OCI-M2 (cell line): ENCODE measurements around the gene MTARC1.

ENCODE experiments used
- DNase-seq: peaks from one replicate; lab custom pipeline; 2025; ENCODE audit not compliant: unreplicated experiment; lab: John Stamatoyannopoulos, UW

MTARC1 gene

DNA sequence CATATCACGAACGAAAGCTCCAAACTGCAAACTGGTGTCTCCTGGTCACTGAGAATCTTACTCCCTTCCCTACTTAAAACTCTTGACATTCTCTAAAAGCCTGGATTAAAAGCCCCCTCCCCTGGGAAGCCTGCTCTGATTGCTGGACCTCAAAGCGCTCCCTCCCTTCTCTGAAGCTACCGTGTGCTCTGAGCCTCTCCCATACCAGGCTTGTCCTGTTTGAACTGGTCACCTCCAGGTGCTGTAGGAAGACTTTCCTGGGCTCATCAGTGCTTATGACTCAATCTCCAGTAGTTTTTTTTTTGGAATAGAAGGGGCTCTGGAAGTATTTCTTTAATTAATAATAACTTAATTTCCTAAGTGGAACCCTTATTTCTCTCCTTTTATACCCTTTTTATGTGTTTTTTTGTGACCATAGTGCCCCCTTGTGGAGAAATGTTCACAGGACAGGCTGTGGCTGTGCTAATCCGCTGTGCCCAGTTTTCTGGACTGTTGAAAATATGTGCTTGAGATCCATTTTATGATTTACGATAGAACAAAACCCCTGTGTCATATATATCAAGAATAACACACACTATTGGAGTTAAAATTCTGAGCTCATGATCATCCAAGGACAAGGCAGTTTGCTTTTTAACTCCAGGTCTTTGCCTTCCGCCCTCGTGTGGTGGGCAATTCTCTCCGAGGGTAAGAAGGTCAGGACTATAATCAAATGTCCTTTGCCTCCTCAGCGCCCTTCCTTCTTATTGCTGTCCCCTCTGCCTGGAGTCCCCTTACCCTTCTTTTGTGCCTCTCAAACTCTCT is 16.9 kb downstream of the MTARC1 start:
- DNase-seq: no peak

DNA sequence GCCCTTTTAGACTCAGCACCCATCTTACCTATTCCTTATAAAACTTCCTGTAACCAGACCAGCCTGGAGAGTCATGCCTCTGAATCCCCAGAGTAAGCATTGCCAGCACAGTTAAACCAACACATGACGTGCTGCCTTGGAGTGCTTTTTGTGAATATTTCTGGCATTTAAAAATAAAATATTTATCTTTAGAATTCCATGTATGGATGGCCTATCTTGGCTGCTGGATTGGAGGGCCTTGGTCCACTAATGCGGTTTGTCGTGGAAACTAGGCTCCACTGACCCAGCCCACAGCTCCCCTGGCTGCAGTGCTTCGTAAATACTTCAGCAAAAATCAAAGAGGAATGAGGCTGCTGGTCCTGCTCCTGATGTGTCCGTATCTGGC is 17.5 kb downstream of the MTARC1 start:
- DNase-seq: no peak

DNA sequence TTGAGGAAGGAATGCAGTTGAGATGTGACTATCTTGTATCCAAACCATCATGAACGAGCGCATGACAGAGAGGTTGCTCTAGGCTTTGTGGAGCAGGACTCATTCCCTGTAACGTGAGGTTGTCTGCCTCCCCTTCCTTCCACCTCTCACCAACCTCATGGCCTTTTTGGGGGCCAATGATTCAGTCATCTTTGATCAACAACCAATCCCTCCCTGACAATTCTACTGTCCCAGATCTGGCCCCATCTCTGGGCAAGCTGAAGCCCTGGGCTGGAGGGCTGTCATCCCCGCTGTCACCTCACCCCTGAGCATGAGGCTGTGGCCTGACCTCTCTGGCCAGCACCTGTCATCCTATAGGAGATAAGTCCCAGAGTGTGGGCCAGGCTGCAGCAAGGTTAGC is 19.7 kb downstream of the MTARC1 start:
- no peak for DNase-seq

DNA sequence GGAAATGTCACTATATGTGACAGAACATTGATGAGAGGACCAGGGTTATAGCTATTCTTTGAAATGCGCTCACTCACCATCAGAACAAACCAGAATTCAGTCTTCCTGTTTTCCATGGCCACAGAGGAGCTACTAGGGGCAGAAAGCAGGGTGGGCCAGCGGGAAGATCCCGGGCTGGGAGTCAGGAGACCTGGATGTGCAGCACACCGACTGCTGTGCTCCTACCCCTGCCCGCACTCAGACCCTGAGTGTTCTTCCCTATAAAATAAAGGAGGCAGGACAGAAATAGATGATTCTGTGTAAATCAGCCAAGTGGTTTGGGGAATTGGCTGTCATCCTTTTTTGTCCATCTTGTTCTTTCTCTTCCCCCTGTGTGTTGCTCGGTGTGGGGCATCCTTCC is 21.0 kb downstream of the MTARC1 start:
- DNase-seq: no peak

DNA sequence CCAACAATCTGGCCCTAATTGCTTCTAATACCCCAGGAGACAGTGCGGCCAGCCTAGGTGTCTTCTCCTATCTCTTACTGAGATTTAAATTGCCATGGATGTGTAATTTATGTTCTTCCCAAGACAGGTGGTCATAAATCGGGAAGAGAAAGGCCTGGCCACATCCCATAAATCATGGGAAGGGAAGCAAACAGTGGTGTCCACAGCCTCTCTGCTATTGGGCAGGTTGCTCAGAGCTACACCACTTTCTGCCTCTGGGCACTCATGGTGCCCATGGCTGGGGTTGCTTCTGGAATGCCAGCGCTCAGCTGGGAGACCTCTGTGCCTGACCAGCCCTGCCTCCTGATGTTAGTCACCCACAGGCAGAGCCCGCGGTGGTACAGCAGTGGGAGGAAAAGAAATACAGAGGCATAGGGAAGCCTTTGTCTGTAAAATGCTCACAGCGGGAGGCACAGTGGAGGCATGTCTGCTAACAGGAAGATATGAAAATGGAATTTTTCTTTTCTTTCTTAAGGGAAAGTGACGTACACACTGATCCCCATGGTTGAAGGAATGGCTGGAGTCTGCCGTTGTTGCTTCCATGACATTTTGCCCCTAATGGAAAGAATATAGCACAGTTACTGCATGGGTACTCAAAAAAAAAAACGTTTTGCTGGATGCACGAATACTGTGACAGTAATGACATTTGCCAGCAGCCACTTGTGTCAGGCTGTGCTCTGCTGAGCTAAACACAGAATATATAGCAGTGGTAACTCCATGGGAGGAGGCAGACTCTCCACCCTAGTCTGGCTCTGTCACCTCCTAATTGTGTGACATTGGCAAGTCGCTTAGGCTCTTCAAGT is 21.9 kb downstream of the MTARC1 start:
- no peak for DNase-seq

DNA sequence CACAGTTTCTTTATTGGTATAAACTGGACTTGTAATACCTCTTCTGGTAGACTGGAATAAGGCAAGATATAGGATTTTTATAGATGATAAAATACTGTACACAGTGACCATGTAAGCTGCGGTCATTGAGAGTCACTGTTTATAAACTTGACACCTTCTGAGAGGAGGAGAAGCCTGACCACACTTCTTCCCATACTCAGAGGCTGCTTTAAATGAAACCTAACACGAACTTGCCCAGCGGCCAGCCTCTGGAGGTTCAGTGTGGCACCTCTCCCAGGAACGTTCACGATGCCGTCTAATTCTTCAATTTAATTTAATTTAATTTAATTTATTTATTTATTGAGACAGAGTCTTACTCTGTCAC is 22.5 kb downstream of the MTARC1 start:
- DNase-seq: no peak

DNA sequence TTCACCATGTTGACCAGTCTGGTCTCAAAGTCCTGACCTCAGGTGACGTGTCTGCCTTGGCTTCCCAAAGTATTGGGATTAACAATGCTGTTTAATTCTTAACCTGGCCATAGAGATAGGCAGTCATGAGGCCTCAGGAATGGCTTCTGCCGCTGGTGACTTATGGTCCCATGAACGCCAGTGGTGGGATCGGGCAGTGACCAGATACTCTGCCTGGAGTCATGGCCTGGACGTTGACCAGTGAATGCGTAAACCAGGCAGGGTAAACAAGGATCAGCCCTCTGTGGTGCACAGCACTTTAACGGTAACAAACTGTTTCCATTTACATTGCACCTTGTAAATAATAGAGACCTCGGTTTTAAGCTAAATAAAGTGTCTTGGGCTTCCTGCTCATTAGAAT is 23.0 kb downstream of the MTARC1 start:
- DNase-seq: no peak

DNA sequence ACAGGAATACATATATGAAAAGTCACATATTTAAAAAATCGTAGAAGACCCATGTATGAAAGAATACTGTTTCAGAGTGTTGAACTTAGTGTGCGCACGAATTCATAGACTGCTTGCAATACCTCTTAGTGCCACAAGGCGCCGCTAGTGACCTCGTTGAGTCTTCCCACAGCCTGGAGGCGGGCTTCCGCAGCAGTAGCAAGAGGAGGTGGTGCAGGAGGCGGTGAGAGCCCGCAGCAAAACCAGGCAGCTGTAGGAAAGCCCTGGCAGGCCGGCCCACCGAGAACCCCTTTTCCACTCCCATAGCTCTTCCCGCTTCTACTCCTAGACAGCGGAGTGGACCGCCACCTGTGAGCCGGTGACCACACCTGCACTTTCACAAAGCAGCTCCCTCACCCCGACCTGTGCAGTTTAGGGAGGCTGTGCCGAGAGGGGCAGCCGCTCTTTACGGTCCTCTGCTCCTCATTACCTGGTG is 23.5 kb downstream of the MTARC1 start:
- DNase-seq: no peak

DNA sequence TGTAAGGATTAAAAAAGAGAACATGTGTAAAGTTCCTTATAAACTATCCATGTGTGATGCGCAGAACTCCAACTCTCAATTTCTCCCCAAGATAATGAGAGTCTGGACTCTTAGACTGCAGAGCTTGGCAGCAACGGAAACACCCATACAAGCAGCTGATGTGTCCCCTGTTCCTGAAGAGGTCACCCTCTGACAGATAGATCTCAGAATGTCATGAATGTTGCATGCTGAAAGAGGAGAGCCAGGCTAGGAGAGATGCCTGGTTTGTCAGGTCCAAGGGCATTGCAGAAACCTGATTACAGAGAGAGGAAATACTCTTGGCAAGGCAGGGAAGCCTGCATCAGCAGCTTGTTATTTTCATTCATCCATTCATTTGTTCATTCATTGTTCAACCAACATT is 24.2 kb downstream of the MTARC1 start:
- DNase-seq: no peak

DNA sequence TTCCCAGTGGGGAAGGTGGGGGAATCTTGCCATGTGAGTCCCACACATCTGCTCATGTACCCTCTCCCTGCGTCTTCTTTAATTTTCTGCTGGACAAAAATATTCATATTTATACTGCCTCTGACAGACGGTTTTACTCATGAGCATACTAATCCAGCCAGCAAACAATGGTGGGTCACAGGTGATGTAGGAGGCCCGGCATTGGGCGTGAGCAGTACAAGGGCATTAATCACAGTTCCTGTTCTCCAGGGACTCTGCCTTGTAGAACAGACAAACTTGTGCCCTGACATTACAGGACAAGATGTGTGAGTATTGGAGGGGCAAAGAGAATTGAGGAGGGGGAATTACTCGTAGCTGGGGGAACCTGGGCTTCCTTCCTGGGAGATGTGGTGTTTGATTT is 25.0 kb downstream of the MTARC1 start:
- no peak for DNase-seq

DNA sequence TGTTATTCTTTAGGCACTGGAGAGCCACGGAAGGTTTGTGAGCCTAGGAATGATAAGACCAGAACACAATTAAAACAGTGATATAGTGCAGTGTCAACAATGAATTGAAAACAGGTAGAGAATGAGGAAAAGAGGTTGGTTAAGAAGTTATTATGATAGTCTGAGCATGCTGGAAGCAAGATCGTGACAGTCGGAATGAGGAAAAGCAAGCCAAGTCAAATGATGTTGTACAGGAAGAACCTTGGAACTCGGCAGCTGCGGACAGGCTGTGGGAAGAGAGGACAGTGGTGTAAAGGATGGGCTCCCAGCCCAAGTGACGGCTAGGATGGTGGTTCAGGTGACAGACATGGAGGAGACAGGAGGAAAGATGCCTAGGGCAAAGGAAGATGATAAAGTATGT is 25.6 kb downstream of the MTARC1 start:
- no peak for DNase-seq

DNA sequence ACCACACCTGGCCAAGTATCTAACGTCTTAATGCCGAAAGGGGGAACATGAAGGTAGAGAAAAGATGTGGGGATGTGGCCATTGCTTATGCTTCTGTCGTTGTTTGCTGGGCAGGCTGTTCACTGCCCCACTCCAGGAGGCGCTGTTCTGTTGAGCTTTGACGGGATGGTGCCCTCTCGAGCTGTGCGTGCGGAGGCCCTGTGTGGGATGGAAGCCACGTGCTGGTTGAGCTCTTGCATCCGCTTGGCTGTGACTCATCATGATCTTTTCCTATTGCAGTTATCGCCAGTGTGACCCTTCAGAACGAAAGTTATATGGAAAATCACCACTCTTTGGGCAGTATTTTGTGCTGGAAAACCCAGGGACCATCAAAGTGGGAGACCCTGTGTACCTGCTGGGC is 26.3 kb downstream of the MTARC1 start:
- no peak for DNase-seq

DNA sequence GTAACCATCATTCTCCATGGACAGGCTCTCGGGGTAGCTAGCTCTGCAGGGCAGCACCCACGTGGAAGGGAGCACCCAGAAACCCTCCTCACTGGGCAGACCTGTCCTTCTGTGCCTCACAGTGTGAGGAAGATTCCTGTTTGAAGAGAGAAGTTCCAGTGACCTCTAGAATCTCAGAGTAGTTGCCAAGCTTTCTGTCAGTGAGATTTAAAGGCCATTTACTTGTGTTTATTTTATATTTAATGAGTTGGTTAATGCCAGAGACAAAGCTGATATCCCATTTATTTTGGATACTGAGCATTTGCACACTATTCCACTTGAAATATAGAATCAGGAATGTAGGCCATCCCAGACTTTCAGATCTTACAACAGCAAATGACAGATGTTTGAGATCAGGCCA is 28.7 kb downstream of the MTARC1 start:
- no peak for DNase-seq

DNA sequence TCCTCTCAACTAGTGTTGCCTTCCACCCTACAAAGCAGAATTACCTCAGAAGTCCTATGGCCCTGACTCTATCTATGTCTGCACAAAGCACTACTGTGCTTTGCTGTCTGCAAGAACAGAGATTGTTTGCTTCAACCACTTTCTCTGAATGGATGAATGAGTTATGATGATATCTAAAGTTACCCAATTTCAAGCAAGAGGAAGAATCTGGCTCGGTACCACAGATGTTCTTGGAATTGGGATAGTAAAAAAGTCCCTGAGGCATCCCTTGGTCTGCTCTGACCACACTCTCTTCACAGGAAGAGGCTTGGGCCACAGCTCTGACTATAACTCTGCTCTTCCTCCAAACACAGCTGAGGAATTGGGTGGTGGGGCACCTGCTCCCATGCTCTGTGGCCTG is 31.2 kb downstream of the MTARC1 start:
- no peak for DNase-seq

DNA sequence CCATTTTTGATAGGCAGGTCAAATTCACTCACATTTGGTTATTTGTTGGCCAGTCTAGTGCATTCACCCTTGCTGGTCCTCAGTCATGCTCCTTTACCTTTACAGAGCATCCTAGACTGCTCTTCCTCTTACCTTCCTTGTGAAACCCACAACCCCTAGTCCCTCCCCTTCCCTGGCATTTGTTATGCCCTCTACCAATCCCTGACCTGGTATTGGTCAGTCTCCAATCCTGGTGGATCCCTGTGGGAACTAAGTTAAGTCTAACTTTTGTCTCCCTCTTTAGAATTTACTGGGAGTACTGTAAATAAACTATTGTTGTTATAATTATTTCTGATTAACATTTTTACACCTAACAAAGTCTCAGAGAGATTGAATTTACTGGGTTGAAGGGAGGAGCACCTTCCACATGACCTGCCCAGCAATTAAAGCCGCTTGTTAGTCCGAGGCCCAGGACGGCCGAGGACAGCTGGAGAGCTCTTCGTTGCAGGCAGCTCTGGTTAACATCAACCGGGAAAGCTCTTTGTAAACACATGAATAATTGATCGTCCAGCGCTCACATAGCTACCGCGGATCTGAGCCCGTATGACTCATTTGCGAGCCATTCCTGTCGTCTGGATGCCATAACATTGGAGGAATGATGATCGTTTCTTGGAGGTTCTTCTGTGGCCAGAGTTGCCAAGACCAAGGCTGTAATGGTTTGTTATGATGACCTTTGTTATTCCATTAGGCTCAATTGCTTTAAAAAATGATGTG is 31.9 kb downstream of the MTARC1 start:
- no peak for DNase-seq

DNA sequence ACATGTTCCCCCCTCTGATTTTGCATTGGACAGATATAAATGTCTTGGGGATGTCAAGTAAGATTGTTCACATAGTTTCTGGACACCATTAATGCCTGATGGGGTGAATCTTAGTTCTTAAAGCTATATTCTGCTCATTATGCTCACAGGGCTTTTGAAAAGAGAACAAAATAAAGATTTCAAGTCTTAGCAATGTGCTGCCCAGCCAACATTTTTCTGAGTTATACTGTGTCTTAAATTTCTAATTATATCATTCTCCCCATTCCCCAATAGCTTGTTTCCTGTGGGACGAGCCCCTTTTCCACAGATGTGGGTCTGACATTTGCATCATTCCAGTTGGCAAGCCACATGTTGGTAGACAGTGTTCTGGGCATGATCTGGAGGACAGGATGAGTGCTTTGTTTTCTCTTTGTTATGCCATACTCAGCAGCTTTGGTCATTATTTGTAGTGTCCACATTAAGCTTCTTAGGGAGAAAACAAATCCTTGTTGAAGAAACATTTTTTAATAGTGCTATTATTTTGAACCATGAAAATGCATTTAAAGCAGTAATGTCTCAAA is 32.8 kb downstream of the MTARC1 start:
- no peak for DNase-seq

DNA sequence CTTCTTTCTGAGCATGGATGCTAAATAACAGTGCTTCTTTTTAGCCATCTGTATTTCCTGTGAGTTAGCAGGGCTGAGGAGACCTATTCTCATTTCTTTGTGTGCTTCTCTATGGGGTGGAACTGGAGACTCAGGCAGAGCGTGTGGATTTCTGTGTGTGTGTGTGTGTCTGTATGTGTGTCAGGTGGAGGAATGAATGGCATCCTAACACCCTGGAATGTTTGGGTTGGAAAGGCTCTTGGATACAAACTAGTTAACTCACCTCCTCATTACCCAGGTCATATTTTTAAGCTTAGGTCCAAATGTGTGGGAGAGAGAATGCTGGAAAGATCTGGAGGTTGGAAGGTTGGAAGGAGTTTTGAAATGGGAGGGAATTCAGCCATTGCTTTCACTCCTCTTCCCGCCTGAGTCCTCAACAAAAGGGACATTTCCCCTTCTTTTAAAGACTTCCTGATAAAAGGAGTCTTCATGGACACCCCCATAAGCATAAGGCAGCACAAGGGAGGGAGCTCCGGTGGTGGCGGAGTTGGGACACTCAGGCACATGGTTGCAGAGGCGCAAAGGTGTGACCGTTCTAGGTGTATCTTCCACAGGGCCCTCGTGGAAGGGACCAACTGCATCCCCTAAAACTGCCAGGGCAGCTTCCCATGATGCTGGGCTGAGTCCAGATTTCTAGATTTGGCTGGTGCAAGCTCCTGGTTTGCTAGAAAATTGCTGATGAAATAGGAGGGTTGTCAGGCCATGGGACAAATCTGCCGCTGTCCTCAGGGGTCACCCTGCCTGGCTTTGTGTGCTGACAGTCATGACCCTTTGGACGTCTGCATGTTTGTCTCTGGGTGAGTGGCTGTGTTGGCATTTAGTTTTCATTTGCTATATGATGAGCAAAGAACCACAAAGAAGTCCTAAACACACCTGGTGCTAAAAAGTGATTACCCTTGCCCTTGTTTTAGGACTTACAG is 37.6 kb downstream of the MTARC1 start:
- DNase-seq: no peak

DNA sequence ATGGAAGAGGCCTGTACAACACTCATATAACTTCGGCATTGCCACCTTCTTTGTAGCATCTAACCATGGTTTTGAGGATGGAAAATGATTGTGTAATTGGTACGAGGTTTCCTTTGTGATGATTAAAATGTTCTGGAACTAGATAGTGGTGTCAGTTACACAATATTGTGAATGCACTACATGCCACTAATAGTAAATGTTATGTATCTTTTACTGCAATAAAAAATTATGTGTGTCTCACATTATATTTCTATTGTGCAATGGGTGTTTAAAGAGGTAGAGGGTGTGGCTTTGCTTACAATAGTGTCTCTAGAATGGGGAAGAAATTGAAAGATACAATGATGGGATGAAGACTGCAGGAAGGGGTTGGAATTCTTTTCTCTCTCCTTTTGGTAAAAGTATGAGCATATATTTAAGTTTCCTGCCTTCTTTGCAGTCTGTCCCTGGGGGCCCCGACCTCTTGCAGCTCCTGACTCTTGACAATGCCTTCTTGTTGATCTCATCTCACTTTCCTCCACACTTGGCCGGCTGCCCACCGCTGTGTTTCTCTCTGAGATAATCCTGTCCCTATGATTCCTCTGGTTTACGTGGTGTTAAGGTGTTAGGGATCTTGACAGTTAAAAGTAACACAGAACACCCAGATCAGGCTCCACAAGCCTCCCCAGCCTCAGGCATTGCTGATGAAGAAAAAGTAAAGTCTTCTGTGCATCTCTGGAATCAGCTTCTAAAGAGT is 39.3 kb downstream of the MTARC1 start:
- no peak for DNase-seq

DNA sequence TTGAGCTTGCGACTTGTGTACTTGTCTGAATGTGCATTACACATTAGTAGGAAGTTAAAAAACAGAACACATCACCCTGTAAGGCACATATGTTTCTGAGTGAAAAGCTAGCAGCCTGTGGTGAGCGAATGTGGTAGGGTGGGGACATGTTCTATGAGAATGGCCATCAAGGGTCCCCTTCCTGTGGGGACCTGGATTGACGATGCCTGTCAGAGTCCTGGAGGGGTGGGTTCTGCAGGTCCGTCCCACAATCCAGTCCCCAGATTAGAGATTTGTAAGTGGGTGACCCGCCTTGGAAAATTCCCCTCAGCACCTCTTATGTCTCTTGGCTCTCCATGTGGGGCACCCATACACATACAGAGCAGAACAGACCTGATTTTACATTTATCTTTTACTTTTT is 40.0 kb downstream of the MTARC1 start:
- no peak for DNase-seq
